Progenitor cell of endocrine pancreas (in vitro differentiated cells): Measurements from ENCODE around the gene VANGL2. TPM values are rescaled to one million over a fixed set of nuclear protein-coding genes. Genes with fewer than 3 reads are reported as not detected.
A peak's percentile ranks its signal among the peaks of the same experiment; 100 is the strongest.

Experiments
- DNase-seq: peaks from one replicate; pipeline ENCODE4 v3.0.0; 2021; ENCODE audit warnings: low spot score; ENCODE audit not compliant: unreplicated experiment
- H3K27ac Mint-ChIP-seq: 2 replicates; pipeline ENCODE4 v1.8.0; 2021; ENCODE audit warnings: mild to moderate bottlenecking, moderate library complexity, mixed read lengths
- H3K27me3 Mint-ChIP-seq: 2 replicates; pipeline ENCODE4 v1.8.0; 2021; ENCODE audit warnings: mixed read lengths
- H3K36me3 Mint-ChIP-seq: 2 replicates; pipeline ENCODE4 v1.8.0; 2022; ENCODE audit warnings: mixed read lengths; ENCODE audit not compliant: insufficient read depth
- H3K4me1 Mint-ChIP-seq: 2 replicates; pipeline ENCODE4 v1.8.0; 2021; ENCODE audit warnings: low read depth, mixed read lengths
- H3K4me3 Mint-ChIP-seq: 2 replicates; pipeline ENCODE4 v1.8.0; 2021; ENCODE audit warnings: low read depth, mild to moderate bottlenecking, moderate library complexity, mixed read lengths
- H3K9me3 Mint-ChIP-seq: 2 replicates; pipeline ENCODE4 v1.8.0; 2021; ENCODE audit warnings: low read depth, mixed read lengths
- CTCF ChIP-seq: fragments of 200-600 bp; sonication (generic); IDR thresholded peaks from one replicate; pipeline ENCODE4 v1.5.0; 2021; ENCODE audit warnings: antibody characterized with exemption, mild to moderate bottlenecking; ENCODE audit not compliant: unreplicated experiment
- total RNA-seq: library from RNA; stranded (reverse); gene quantifications from 2 replicates; pipeline ENCODE4 v1.2.1, GENCODE V29; 2021

The VANGL2 gene
- total RNA-seq, 1 donor from 2014 or later: 80.4 TPM

GRCh38 chr1:160408864-160409263 lies 8.5 kb downstream of the VANGL2 start:
- no peaks in the 10 kb centered on the region for H3K9me3 Mint-ChIP-seq
- no peak overlapping the region for H3K4me3 Mint-ChIP-seq
- H3K36me3 Mint-ChIP-seq: peaks cover 1% of the 10 kb centered on the region
- H3K4me1 Mint-ChIP-seq: peaks cover 40% of the 10 kb centered on the region
- DNase-seq: no peak
- H3K27ac Mint-ChIP-seq: no peak overlapping the region
- no peak for TF ChIP-seq CTCF
- H3K27me3 Mint-ChIP-seq: no peaks in the 10 kb centered on the region

- Mint-ChIP-seq H3K36me3 (peaks cover 1% of the 10 kb centered on the region), H3K27me3 (no peaks in the 10 kb centered on the region), H3K9me3 (no peaks in the 10 kb centered on the region), H3K4me1 (peaks cover 43% of the 10 kb centered on the region), H3K27ac (peak overlapping the region; percentile 73), H3K4me3 (no peak overlapping the region)
- no peak for TF ChIP-seq CTCF
- no peak for DNase-seq
These were observed 9.1 kb downstream of the VANGL2 start for GRCh38 chr1:160409486-160409885.

GRCh38 chr1:160410406-160411005 lies 10.1 kb downstream of the VANGL2 start:
- Mint-ChIP-seq H3K36me3 (peaks cover 1% of the 10 kb centered on the region), H3K4me1 (peaks cover 40% of the 10 kb centered on the region), H3K9me3 (no peaks in the 10 kb centered on the region), H3K27me3 (no peaks in the 10 kb centered on the region), H3K4me3 (no peak overlapping the region), H3K27ac (peak overlapping the region; percentile 70)
- DNase-seq: no peak
- TF ChIP-seq CTCF: no peak

- TF ChIP-seq CTCF: no peak
- Mint-ChIP-seq H3K36me3 (peaks cover 1% of the 10 kb centered on the region), H3K9me3 (no peaks in the 10 kb centered on the region), H3K4me1 (peaks cover 37% of the 10 kb centered on the region), H3K27ac (peak overlapping the region; percentile 19), H3K27me3 (no peaks in the 10 kb centered on the region), H3K4me3 (no peak overlapping the region)
- DNase-seq: no peak
These were observed 11.1 kb downstream of the VANGL2 start for GRCh38 chr1:160411271-160412027.

GRCh38 chr1:160412028-160412362 lies 11.6 kb downstream of the VANGL2 start:
- no peak overlapping the region for H3K4me3 Mint-ChIP-seq
- no peak for DNase-seq
- H3K27ac Mint-ChIP-seq: no peak overlapping the region
- H3K4me1 Mint-ChIP-seq: peaks cover 37% of the 10 kb centered on the region
- H3K27me3 Mint-ChIP-seq: no peaks in the 10 kb centered on the region
- TF ChIP-seq CTCF: no peak
- no peaks in the 10 kb centered on the region for H3K9me3 Mint-ChIP-seq
- peaks cover 1% of the 10 kb centered on the region for H3K36me3 Mint-ChIP-seq
